RWPE1 (cell line): ENCODE results near the gene PSAP.

Source experiments
- CTCF ChIA-PET: fragments of 350-600 bp; sonication (Branson Sonifier 250); formaldehyde crosslinking; extraction: SDS; loops from one replicate; lab custom pipeline; 2021; lab: Yijun Ruan, JAX
- POLR2A ChIA-PET: fragments of 400-600 bp; formaldehyde crosslinking; extraction: SDS; loops from one replicate; lab custom pipeline; 2020; ENCODE audit warnings: antibody characterized with exemption; ENCODE audit not compliant: low non-redundant PET; lab: Yijun Ruan, JAX
- DNase-seq: peaks from one replicate; pipeline ENCODE4 v3.0.0; 2012; ENCODE audit warnings: low spot score
- H3K27ac ChIP-seq: fragments of 450-650 bp; 2 replicates; pipeline ENCODE4 v1.5.1; 2017
- CTCF ChIP-seq: fragments of 450-650 bp; conservative IDR thresholded peaks from 2 replicates; pipeline ENCODE4 v1.5.1; 2017; ENCODE audit warnings: low read depth, mild to moderate bottlenecking

Gene PSAP

GRCh38 chr10:71802235-71802634 lies 48.8 kb downstream of the PSAP start:
- POLR2A ChIA-PET, result no interaction called here
- no peak for TF ChIP-seq CTCF
- CTCF ChIA-PET, result no interaction called here
- no peak for DNase-seq
- H3K27ac ChIP-seq, result no peak overlapping the region

GRCh38 chr10:71801361-71801760 lies 49.7 kb downstream of the PSAP start:
- no peak for DNase-seq
- ChIA-PET POLR2A (no interaction called here), CTCF (interaction anchor here (0.7 kb wide), 1 partner anchor 230 kb away, joined by 3 read pairs; no protein-coding TSS in a partner anchor)
- no peak for TF ChIP-seq CTCF
- H3K27ac ChIP-seq, result no peak overlapping the region

- ChIA-PET POLR2A (no interaction called here), CTCF (interaction anchor here (0.7 kb wide), 1 partner anchor 1885 kb away, joined by 3 read pairs; no protein-coding TSS in a partner anchor)
- no peak for DNase-seq
- no peak overlapping the region for H3K27ac ChIP-seq
- TF ChIP-seq CTCF, result no peak
Measured at GRCh38 chr10:71799608-71800453, 51.2 kb downstream of the PSAP start.

GRCh38 chr10:71799112-71799511 lies 51.9 kb downstream of the PSAP start:
- POLR2A ChIA-PET, result no interaction called here
- DNase-seq, result no peak
- no peak for TF ChIP-seq CTCF
- CTCF ChIA-PET, result no interaction called here
- no peak overlapping the region for H3K27ac ChIP-seq

GRCh38 chr10:71798308-71798624 lies 52.8 kb downstream of the PSAP start:
- CTCF ChIA-PET, result no interaction called here
- no peak for DNase-seq
- no peak for TF ChIP-seq CTCF
- no peak overlapping the region for H3K27ac ChIP-seq
- POLR2A ChIA-PET, result no interaction called here

GRCh38 chr10:71797533-71798307 lies 53.3 kb downstream of the PSAP start:
- no peak overlapping the region for H3K27ac ChIP-seq
- CTCF ChIA-PET, result no interaction called here
- TF ChIP-seq CTCF, result no peak
- POLR2A ChIA-PET, result no interaction called here
- no peak for DNase-seq
